ENCODE data around the gene RAPH1.

- TF ChIP-seq EZH2 (IDR thresholded peaks at IDR 0.05; ENCODE audit: insufficient read depth, low read length) (no peak), CTCF (IDR thresholded peaks at IDR 0.05; ENCODE audit: insufficient read depth, low read depth, low read length) (no peak)
Measured at GRCh38 chr2:203532957-203533658, 2.0 kb downstream of the RAPH1 start.
